Caco-2 (cell line): ENCODE measurements around the gene SPATC1L. TPM values are rescaled to one million over a fixed set of nuclear protein-coding genes. Genes with fewer than 3 reads are reported as not detected.

Source experiments
- BruUV-seq: library from RNA; stranded (reverse); fragments of 400-500 nt; replicated peaks from 2 replicates; lab custom pipeline; 2021; lab: Mats Ljungman, UMichigan
- CTCF ChIA-PET: fragments of 300-600 bp; sonication (Branson Sonifier 250); formaldehyde crosslinking; loops from one replicate; lab custom pipeline; 2022; ENCODE audit warnings: antibody characterized with exemption; lab: Charles Lee
- POLR2A ChIA-PET: fragments of 300-600 bp; sonication (Branson Sonifier 250); formaldehyde crosslinking; loops from one replicate; lab custom pipeline; 2022; ENCODE audit warnings: antibody characterized with exemption; lab: Charles Lee
- DNase-seq, 2 experiments: peaks; one replicate each; pipeline versions ENCODE4 v3.0.0 to v3.0.0-alpha.2; 2020 to 2022
- H3K27me3 ChIP-seq: replicated peaks from 2 replicates; pipeline ENCODE4 v1.6.0; 2011; ENCODE audit warnings: low read length; ENCODE audit not compliant: control insufficient read depth, insufficient read depth
- H3K36me3 ChIP-seq: 2 replicates; pipeline ENCODE4 v1.5.1; 2011; ENCODE audit warnings: low read length; ENCODE audit not compliant: control insufficient read depth, insufficient read depth
- H3K4me1 ChIP-seq: fragments of 250-450 bp; sonication (Bioruptor Pico); 2 replicates; pipeline ENCODE4 v1.5.1; 2020; ENCODE audit warnings: mild to moderate bottlenecking
- H3K4me3 ChIP-seq: 2 replicates; pipeline ENCODE4 v1.5.1; 2011; ENCODE audit warnings: low read depth, mild to moderate bottlenecking, control low read depth, low read length
- H3K9me3 ChIP-seq: fragments of 250-450 bp; sonication (Bioruptor Pico); 2 replicates; pipeline ENCODE4 v1.5.1; 2020; ENCODE audit warnings: mild to moderate bottlenecking, moderate library complexity
- H3K27ac Mint-ChIP-seq: one replicate; pipeline ENCODE4 v1.8.0; 2022; ENCODE audit warnings: mixed read lengths; ENCODE audit not compliant: unreplicated experiment
- H3K27me3 Mint-ChIP-seq: one replicate; pipeline ENCODE4 v1.8.0; 2022; ENCODE audit warnings: mixed read lengths; ENCODE audit not compliant: insufficient read depth, unreplicated experiment
- H3K36me3 Mint-ChIP-seq: one replicate; pipeline ENCODE4 v1.8.0; 2022; ENCODE audit warnings: mild to moderate bottlenecking, mixed read lengths; ENCODE audit not compliant: insufficient read depth, unreplicated experiment
- H3K4me1 Mint-ChIP-seq: one replicate; pipeline ENCODE4 v1.8.0; 2022; ENCODE audit warnings: low read depth, mixed read lengths; ENCODE audit not compliant: unreplicated experiment
- H3K4me3 Mint-ChIP-seq: one replicate; pipeline ENCODE4 v1.8.0; 2022; ENCODE audit warnings: mild to moderate bottlenecking, moderate library complexity, mixed read lengths; ENCODE audit not compliant: unreplicated experiment
- H3K9me3 Mint-ChIP-seq: one replicate; pipeline ENCODE4 v1.8.0; 2022; ENCODE audit warnings: mixed read lengths; ENCODE audit not compliant: unreplicated experiment
- CTCF ChIP-seq, 2 experiments: fragments of 200-600 bp in 1 of 2; IDR thresholded peaks; 1 replicate in 1 of 2; 2 replicates in 1 of 2; pipeline versions ENCODE4 v1.5.1 to v1.8.0; 2011 to 2022; ENCODE audit warnings: antibody characterized with exemption in 1 of 2, control low read depth in 1 of 2, inconsistent platforms in 1 of 2, low read depth in 1 of 2, low read length in 1 of 2, mild to moderate bottlenecking in 1 of 2, moderate library complexity in 1 of 2; ENCODE audit not compliant: insufficient read depth in 1 of 2, severe bottlenecking in 1 of 2, unreplicated experiment in 1 of 2
- intact Hi-C: fragments of 100-400 bp; cut with micrococcal nuclease; formaldehyde crosslinking; loops from one replicate; pipeline ENCODE4 v1.10.0; 2022; ENCODE audit not compliant: unreplicated experiment
- total RNA-seq: library from RNA; stranded (reverse); gene quantifications from 2 replicates; pipeline ENCODE4 v1.2.3, GENCODE V29; 2022

SPATC1L gene
- total RNA-seq, 1 experiment from 2014 or later: 3.1 TPM

GRCh38 chr21:46139686-46140085 lies 44.6 kb downstream of the SPATC1L start:
- Histone ChIP-seq H3K4me3 (no peak overlapping the region), H3K4me1 (0 out of 2 replicates have a peak, but pooled peaks cover 3% of the 10 kb centered on the region), H3K27me3 (no peaks in the 10 kb centered on the region), H3K36me3 (no peaks in the 10 kb centered on the region), H3K9me3 (no peaks in the 10 kb centered on the region)
- Mint-ChIP-seq H3K4me3 (no peak overlapping the region), H3K9me3 (no peaks in the 10 kb centered on the region), H3K36me3 (no peaks in the 10 kb centered on the region), H3K27ac (no peak overlapping the region), H3K4me1 (peaks cover 11% of the 10 kb centered on the region), H3K27me3 (no peaks in the 10 kb centered on the region)
- ChIA-PET CTCF (no interaction called here), POLR2A (no interaction called here)
- no TSS peak for BruUV-seq
- no peak for TF ChIP-seq CTCF (IDR thresholded peaks at IDR 0.05; ENCODE audit: insufficient read depth in 1 of 2, low read depth in 1 of 2, low read length in 1 of 2, severe bottlenecking in 1 of 2, unreplicated experiment in 1 of 2)
- intact Hi-C loops: loop anchor here (2.0 to 10.0 kb wide), 3 partner anchors 15 to 167 kb away; partner anchors contain the start of gene LSS
- no peak for DNase-seq

GRCh38 chr21:46138383-46138970 lies 45.8 kb downstream of the SPATC1L start:
- BruUV-seq: no TSS peak
- Histone ChIP-seq H3K4me1 (no peaks in the 10 kb centered on the region), H3K9me3 (no peaks in the 10 kb centered on the region), H3K27me3 (no peaks in the 10 kb centered on the region), H3K36me3 (no peaks in the 10 kb centered on the region), H3K4me3 (no peak overlapping the region)
- ChIA-PET POLR2A (no interaction called here), CTCF (no interaction called here)
- Mint-ChIP-seq H3K36me3 (no peaks in the 10 kb centered on the region), H3K27me3 (no peaks in the 10 kb centered on the region), H3K27ac (no peak overlapping the region), H3K9me3 (no peaks in the 10 kb centered on the region), H3K4me3 (no peak overlapping the region), H3K4me1 (no peaks in the 10 kb centered on the region)
- no peak for TF ChIP-seq CTCF (IDR thresholded peaks at IDR 0.05; ENCODE audit: insufficient read depth in 1 of 2, low read depth in 1 of 2, low read length in 1 of 2, severe bottlenecking in 1 of 2, unreplicated experiment in 1 of 2)
- intact Hi-C loops: loop anchor here (2.0 kb wide), 1 partner anchor 14 kb away; no protein-coding TSS in a partner anchor
- no peak for DNase-seq

GRCh38 chr21:46137908-46138307 lies 46.4 kb downstream of the SPATC1L start:
- BruUV-seq: no TSS peak
- no peaks in the 10 kb centered on the region for H3K4me1 ChIP-seq
- POLR2A ChIA-PET: no interaction called here
- Mint-ChIP-seq H3K9me3 (no peaks in the 10 kb centered on the region), H3K27me3 (no peaks in the 10 kb centered on the region), H3K36me3 (no peaks in the 10 kb centered on the region), H3K4me1 (no peaks in the 10 kb centered on the region), H3K4me3 (no peak overlapping the region), H3K27ac (no peak overlapping the region)
- intact Hi-C loops: loop anchor here (2.0 kb wide), 1 partner anchor 13 kb away; no protein-coding TSS in a partner anchor
- DNase-seq: no peak
- no peak for TF ChIP-seq CTCF (IDR thresholded peaks at IDR 0.05; ENCODE audit: insufficient read depth in 1 of 2, low read depth in 1 of 2, low read length in 1 of 2, severe bottlenecking in 1 of 2, unreplicated experiment in 1 of 2)
- CTCF ChIA-PET: no interaction called here
- H3K9me3 ChIP-seq: no peaks in the 10 kb centered on the region
- H3K4me3 ChIP-seq: no peak overlapping the region
- no peaks in the 10 kb centered on the region for H3K36me3 ChIP-seq
- H3K27me3 ChIP-seq: no peaks in the 10 kb centered on the region
